22Rv1 (cell line): ENCODE data around the gene TNIP1.

Experiments
- H3K27ac ChIP-seq: fragments of 450-650 bp; 2 replicates; pipeline ENCODE4 v1.5.1; 2017
- CTCF ChIP-seq: fragments of 450-650 bp; IDR thresholded peaks from 2 replicates; pipeline ENCODE4 v1.5.1; 2017; ENCODE audit warnings: mild to moderate bottlenecking
- ZFX ChIP-seq: fragments of 450-650 bp; IDR thresholded peaks from 2 replicates; pipeline ENCODE4 v1.6.1; 2017; ENCODE audit warnings: antibody characterized with exemption, borderline replicate concordance

TNIP1 gene

GRCh38 chr5:150992705-150993104 lies 88.1 kb downstream of the TNIP1 start:
- TF ChIP-seq ZFX (no peak), CTCF (no peak)
- no peak overlapping the region for H3K27ac ChIP-seq

- TF ChIP-seq CTCF (peak; percentile 47), ZFX (no peak)
Observed at GRCh38 chr5:150989695-150990094, 91.1 kb downstream of the TNIP1 start.

GRCh38 chr5:150987746-150988145 lies 93.1 kb downstream of the TNIP1 start:
- H3K27ac ChIP-seq, result no peak overlapping the region
- no peak for TF ChIP-seq ZFX

More at GRCh38 chr5:150989695-150990094, 91.1 kb downstream of the TNIP1 start:
- no peak overlapping the region for H3K27ac ChIP-seq
